Germinal center (tissue), 1 donor: ENCODE measurements around the gene GOLGB1.
"Not testable (repeated sequence)": the region's sequence is repeated elsewhere in the genome, so short reads cannot be mapped to it uniquely, and the experiment has no call there.

Source experiments
- DNase-seq: peaks from one replicate; pipeline ENCODE4 v3.0.0; 2012; ENCODE audit warnings: mixed read lengths, low spot score

GOLGB1 gene, protein sequence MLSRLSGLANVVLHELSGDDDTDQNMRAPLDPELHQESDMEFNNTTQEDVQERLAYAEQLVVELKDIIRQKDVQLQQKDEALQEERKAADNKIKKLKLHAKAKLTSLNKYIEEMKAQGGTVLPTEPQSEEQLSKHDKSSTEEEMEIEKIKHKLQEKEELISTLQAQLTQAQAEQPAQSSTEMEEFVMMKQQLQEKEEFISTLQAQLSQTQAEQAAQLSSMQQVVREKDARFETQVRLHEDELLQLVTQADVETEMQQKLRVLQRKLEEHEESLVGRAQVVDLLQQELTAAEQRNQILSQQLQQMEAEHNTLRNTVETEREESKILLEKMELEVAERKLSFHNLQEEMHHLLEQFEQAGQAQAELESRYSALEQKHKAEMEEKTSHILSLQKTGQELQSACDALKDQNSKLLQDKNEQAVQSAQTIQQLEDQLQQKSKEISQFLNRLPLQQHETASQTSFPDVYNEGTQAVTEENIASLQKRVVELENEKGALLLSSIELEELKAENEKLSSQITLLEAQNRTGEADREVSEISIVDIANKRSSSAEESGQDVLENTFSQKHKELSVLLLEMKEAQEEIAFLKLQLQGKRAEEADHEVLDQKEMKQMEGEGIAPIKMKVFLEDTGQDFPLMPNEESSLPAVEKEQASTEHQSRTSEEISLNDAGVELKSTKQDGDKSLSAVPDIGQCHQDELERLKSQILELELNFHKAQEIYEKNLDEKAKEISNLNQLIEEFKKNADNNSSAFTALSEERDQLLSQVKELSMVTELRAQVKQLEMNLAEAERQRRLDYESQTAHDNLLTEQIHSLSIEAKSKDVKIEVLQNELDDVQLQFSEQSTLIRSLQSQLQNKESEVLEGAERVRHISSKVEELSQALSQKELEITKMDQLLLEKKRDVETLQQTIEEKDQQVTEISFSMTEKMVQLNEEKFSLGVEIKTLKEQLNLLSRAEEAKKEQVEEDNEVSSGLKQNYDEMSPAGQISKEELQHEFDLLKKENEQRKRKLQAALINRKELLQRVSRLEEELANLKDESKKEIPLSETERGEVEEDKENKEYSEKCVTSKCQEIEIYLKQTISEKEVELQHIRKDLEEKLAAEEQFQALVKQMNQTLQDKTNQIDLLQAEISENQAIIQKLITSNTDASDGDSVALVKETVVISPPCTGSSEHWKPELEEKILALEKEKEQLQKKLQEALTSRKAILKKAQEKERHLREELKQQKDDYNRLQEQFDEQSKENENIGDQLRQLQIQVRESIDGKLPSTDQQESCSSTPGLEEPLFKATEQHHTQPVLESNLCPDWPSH (N-terminal part only)

DNA sequence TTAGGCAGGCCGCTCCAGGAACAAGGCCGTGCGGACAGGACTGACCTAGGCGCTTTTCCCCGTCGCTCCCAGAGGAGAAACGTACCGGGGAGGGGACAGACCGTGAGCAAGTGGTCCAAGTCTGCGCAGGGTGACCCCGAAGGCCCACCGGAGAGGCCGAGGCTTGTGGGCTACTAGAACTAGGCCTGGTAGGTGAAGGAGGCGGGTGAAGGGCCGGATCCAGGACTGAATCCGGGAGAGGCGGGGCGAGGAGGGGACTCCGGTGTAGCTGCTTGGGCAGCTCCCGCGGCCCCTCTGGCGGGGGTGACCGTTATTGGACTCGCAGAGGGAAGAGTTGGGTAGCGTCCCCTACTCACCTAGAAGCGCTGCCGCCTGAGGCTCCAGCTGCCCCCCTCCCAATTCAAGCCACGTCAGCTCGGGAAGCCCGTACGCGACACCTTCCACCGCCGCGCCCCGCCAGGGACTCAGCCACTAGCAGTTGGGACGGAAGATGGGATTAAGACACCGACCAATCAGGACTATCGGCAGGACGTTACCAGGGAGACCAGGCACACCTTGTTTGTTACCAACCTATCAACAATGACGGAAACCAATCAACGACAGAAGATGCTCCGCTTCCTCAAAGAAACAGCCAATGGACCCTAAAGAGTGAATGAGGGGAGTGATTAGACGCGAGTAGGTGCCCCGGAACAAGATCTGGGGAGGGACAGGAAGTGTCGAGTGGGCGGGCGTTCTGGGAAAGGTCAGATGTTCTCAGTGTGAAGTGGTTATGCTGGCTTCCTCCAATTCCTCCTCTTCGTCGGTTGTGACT lies at the start of gene GOLGB1:
GOLGB1 (minus strand) TSS at position 466 of the 811 bp plus-strand sequence. CDS start 18,770 bp downstream, outside the sequence.
- peak; percentile 99 for DNase-seq

DNA sequence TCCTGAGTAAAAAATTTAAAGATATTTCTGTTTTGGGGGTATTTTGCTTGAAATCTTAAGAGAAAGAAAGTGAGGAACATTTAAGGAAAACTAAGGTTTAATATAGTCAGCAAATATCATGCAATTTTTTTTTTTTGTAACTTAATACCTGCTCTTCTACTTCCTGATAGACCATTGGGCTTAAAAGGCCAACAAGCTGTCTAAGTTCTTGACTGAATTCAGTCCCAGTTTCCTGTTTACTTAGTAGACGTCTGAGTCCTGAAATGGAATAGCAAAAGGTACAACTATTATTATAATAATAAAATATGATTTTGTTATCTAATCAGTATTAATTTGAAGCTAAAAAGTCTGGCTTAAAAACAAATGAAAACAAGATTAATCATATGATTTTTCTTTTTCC lies 47.4 kb upstream of the GOLGB1 start:
- no peak for DNase-seq

DNA sequence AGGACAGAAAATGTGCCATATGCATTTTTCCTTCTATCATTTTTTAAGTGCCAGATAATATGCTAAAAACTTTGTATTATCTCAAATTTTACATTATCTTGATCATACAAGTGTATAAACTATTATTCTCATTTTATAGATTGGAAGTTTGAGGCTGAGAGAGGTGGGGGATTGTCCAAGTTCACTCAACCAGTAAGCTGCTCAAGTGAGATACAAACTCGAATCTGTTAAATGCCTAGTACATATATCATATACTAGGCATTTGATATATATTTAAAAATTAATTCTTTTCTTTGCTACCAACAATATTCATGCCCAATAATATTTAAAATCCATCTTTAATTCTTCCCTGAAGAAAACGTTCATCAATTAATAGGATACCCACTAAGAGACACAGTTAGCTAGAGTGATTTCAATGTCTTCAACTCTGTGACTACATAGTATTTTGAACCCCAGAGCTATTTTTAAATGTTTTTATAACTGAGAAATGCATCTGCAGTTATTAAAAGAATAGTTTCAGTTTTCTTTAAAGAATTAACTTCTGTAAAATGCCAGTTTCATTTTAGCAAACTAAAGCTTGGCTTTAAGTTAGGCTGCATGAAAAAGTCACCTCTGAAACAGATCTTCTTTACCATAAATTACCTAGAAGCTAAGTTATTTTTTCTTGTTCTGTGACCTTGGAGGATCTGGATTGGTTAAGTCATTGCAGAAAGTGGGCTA lies 44.9 kb upstream of the GOLGB1 start:
- peak; percentile 12 for DNase-seq

DNA sequence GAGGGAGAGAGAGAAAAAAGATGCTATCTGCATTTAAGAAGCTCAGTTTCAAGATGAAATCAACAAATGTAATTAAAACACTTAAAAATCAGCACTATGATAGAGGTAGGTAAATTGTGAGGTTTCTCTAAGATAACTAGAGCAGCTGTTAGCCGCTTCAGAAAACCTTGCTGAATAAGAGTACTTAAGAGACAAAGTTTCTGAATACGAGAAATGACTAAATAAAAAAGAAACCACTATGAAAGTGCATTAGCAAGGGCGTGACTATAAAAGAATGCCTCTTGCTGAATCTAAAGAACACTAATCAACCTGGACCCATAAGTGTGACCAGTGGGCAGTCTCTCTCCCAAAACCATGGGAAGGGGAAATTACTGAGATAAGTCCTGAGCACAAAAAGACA lies 43.5 kb upstream of the GOLGB1 start:
- DNase-seq = peak; percentile 13

DNA sequence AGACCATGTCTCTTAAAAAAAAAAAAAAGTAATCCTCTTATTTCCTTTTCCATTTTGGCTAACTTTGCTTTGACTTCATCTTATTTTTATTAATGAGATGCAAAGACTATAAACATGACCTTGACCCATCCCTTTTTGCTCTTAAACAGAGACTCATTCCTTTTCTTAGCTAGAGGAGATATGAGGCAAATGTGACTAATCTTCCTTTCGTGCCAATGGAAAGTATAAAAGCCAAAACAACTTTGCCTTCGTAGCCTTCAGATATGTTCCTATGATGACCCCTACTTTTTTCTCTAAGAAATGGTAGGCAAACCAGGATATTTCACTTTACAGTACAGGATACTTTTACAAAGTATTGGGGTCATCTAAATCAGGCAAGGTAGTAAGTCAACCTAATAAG lies 36.9 kb upstream of the GOLGB1 start:
- no peak for DNase-seq

DNA sequence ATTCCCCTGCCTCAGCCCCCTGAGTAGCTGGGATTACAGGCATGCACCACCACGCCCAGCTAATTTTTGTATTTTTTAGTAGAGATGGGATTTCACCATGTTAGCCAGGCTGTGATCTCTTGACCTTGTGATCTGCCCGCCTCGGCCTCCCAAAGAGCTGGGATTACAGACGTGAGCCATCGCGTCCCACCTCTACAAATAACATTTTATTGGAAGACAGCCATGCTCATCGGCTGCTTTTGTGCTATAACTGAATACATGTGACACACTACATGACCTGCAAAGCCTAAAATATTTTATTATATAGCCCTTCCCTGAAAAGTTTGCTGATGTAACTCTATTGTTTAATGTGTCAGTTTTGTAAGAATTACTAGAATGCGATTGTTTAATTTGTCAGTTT lies 33.2 kb upstream of the GOLGB1 start:
- DNase-seq = not testable (repeated sequence)

DNA sequence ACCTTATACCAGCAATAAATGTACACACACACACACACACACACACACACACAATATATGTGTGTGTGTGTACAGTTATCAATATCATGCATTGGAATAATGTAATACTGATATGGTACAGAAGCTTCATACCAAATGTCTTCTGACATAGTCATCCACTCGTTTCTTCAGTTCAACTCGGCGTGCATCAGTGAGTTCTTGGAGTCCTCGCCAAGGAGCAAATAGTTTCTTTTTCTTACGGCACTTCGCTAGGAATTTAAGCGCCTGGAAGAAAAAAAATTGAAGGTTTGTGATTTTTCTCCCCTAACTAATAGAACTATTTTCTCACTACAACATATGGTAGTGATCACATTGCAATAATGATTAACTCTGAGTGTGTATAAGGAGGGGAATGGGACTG lies 32.1 kb upstream of the GOLGB1 start:
- no peak for DNase-seq

DNA sequence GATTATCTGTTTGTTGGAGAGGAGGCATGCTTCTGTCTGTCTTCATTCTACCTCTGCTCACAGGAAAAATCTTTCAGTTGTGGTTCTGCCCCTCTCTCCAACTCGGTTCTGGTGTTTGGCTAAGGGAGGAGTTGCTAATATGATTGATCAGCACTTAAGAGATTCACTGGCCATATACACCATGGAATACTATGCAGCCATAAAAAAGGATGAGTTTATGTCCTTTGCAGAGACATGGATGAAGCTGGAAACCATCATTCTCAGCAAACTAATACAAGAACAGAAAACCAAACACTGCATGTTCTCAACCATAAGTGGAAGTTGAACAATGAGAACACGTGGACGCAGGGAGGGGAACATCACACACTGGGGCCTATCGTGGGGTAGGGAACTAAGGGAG lies 25.6 kb upstream of the GOLGB1 start:
- DNase-seq = not testable (repeated sequence)

DNA sequence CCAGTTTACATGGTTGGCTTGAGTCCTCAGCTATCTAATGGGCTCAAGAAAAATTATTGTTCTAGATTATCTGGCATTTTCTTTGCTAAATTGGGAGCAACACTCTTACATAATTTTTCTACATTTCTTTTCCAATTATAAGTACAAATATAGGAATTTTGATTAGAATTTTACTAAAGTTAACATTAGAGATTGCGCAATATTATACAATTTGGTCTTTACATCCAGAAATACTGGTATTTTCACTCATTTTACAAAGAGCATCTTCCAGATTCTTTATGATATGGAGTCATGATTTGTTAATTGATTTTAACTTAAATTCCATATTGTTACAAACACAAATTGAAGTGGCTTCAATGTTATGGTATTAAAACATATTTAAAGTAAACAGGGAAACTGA lies 19.7 kb upstream of the GOLGB1 start:
- no peak for DNase-seq

DNA sequence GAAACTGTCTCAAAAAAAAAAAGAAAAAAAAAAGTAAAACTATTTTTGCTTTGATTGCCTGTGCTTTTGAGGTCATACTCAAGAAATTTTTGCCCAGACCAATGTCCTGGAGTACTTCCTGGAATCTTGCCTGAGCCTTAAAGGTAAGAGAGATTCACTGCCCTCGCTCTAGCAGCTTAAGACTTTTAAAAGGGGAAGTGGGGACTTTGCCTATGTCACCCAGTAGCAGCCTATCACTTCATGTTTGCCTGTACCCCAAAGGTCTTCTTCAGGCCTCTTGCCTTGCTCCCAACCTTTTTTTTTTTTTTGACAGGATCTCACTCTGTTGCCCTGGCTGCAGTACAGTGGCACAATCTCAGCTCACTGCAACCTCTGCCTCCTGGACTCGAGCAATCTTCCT lies 18.9 kb upstream of the GOLGB1 start:
- peak; percentile 24 for DNase-seq

DNA sequence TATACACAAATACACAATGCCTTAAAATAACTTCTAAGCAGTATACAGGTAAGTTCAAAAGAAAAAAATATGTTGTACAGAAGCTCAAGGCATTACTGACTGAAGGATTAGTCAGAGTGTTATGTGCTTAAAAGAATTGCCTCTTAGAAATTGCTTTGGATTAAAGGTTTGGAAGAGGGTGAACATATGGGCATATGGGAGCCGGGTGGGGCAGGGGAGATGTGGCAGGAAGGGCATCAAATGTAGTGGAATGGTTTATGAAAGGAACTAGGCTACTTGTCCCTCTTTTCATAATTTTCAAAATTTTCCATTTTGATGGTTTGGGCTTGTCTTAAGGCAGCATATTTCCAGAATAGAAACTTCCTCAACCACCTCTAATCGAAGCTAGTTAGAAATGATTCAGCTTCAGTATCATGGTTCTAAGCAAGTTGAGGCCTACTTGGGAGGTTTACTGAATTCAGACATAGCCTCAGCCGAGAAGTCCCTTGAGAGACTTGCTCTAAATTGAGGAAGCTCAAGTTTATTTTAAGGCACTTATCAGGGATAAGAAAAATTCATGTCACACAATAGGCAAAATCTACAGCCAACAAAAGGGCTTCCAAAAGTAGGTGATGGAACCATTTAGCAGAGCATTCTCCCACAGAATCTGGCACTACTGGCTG lies 10.1 kb upstream of the GOLGB1 start:
- no peak for DNase-seq

DNA sequence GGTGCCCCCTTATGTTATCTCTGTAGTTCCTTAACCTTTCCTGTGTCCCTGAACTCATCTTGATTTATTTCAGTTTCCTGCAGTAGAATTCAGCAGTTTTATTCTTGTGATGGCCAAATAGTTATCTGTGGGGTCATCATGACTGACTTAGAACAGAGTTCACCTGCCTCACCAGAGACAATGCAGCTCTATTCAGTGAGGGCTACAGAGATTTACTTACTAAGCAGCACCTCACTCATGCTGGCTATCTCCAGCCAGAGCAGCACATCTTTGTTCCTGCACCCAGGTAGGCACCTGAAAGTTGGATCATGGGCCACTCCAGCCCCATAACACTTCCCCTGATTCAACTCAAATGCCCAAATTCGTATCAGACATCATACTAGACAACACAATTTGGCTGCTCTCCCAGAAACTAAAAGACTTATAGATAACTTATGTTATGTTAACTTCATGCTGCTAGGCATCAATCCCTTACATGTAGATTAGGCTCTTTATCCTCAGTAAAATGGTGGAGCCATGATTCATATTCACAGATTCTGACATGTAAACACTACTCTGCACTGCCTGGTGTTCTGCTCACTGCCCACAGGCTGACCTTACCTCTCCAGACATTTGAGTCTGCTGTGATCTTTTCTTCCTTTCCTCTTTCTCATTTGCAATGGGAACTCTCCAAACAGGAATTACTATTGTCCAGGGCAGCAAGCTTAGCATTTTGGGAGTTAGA lies 9.3 kb upstream of the GOLGB1 start:
- DNase-seq = no peak

DNA sequence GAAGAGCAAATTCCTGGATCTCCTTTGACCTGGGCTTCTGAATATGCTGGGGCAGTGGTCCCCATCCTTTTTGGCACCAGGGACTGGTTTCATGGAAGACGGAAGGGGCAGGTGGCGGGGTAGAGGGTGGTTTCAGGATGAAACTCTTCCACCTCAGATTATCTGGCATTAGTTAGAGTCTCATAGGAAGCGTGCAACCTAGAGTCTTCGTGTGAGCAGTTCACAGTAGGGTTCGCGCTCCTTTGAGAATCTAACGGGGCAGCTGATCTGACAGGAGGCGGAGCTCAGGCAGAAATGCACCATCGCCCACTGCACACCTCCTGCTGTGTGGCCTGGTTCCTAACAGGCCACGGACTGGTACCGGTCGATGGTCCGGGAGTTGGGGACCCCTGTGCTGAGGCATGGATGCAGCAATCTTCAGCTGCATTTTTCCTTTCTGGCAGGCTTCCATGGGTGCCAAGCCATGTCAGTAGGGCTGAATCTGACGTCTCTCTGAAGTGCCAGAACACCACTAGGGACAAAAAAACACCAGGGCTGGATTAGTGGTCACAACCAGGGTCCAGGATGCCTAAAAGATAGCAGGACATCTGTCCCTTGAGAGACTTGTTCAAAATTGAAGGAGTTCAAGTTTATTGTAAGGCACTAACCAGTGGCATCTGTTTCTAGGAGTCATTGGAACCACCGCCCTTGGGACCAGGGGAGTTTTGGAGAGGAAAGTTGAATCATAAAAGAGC lies 8.4 kb upstream of the GOLGB1 start:
- no peak for DNase-seq

DNA sequence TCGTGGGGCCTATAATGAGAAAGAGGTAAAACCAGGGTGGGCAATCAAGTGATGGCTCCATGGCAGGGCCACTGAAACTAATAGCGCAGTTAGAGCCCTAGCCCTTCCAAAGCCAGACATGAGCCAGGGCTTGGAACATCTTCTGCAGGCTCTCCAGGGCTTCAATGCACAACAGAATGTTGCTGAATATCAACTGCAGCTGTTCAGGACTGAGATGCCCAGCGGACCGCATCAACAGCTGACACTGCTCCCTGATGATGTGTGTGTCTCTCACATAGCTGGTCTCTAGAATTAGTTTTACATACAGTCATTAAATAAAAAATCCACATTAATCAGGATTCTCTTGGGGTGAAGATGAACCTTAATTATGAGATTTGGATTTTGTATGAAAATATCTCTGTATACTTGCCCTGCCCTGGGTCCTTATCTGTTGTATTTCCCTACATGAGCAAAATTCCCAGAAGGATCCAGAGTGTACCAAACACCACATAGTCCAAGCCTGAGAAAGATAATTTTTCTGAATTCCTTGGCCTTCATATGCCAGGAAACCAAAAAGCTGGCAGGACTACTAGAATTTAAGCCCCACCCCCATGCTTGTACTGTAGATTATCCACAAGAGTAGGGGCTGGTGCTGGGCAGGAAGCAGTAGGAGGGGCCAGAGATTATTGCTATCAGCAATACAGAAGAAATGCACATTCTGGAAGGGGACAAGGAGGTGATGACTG lies 7.7 kb upstream of the GOLGB1 start:
- peak; percentile 31 for DNase-seq

DNA sequence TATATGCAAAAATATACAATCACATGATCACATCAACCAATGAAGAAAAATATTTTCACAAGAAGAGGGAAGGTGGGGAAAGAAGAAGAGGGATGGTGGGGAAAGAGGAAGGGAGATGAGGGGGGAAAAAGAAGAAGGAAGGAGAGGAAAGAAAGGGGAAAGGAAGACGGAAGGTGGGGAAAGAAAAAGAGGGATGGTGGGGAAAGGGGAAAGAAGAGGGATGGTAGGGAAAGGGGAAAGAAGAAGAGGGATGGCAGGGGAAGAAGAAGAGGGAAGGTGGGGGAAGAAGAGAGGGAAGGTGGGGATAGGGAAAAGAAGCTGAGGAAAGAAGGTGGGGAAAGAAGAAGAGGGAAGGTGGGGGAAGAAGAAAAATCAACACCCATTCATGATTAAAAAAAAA lies 3.2 kb upstream of the GOLGB1 start:
- DNase-seq = no peak

DNA sequence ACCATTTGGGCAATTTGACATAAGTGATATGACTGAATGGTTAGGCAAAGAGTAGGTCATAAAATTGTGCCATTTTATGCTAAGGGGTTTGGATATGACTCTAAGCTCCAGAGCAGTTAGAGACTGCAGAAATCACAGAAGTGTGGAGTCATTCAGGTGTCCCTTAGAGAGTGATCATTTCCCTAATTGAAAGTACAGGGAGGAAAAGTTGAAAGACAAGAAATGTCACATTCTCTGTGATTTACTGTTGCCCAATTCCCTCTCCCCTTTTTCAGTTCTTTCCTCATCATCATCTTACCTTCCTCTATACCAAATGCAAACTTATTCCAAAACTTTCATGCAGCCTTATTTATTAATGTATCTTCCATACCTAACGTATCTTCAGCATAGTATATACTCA lies 2.7 kb upstream of the GOLGB1 start:
- DNase-seq = no peak

DNA sequence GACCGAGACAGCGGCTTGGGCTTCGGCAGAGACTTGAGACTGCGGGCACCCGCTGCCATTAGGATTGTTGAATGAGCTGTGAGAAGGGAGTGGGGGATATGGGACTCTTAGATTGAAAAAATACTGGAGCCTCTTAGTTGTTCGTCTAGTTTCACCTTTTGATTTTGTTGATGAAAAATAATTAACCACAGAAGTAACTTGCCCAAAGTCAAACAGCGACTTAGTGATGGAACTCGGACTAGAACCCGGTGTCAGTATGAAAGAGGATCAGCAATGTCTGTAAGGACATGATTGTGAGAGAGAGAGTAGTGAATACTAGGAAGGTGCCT lies 510 bp upstream of the GOLGB1 start:
- DNase-seq = no peak

DNA sequence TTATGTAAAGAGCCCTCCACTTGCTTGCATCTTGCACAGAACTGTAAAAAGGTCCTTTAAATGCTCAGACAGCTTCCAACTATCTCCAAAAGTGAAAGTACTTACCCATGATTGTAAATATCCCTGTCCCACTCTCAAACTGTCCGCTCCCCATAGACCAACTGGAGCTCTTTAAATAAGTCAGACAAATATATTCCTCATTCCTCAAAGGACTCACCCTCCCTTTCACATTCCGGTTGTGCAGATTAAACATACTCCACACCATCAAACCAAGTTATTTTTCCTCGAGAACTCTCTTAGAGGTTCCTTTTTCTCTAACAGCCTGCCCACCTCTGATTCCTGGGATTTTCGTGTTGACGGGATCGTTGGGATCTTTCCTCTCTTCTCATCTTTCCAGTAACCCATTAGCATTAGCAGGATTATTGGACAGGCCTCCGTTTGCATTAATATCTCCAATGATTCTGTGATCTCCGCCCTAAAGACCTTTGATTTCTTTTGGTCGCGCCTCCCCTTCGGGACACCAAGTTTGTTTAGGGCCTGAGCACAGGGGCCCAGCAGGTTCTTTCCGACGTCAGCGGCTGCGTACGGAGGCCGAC lies 763 bp downstream of the GOLGB1 start:
- DNase-seq = peak; percentile 24
